ENCODE results near the gene S100A3.

The S100A3 gene

GRCh38 chr1:153571706-153572105, 22.6 kb upstream of the S100A3 start:
- Histone ChIP-seq H3K36me3 (ENCODE audit: control insufficient read depth in 5 of 5, insufficient read depth in 5 of 5, low read length in 5 of 5) (no peaks in the 10 kb centered on the region), H3K9ac (ENCODE audit: low read length in 5 of 5) (no peak overlapping the region), H3K9me3 (ENCODE audit: control insufficient read depth in 5 of 5, low read length in 5 of 5) (no peaks in the 10 kb centered on the region), H3K27ac (ENCODE audit: low read depth, low read length) (peak overlapping the region; percentile 75), H3K4me3 (ENCODE audit: low read depth in 1 of 5, low read length in 5 of 5) (no peak overlapping the region), H3K27me3 (ENCODE audit: control insufficient read depth in 5 of 5, insufficient read depth in 4 of 5, low read length in 5 of 5) (no peaks in the 10 kb centered on the region), H3K4me1 (ENCODE audit: control insufficient read depth in 5 of 5, insufficient read depth in 5 of 5, low read length in 5 of 5) (peaks cover 9 to 35% (median 29%) of the 10 kb centered on the region in 5 donors)

- Histone ChIP-seq H3K4me3 (ENCODE audit: low read depth in 1 of 5, low read length in 5 of 5) (no peak overlapping the region), H3K27ac (ENCODE audit: low read depth, low read length) (no peak overlapping the region), H3K36me3 (ENCODE audit: control insufficient read depth in 5 of 5, insufficient read depth in 5 of 5, low read length in 5 of 5) (no peaks in the 10 kb centered on the region), H3K9me3 (ENCODE audit: control insufficient read depth in 5 of 5, low read length in 5 of 5) (no peaks in the 10 kb centered on the region), H3K27me3 (ENCODE audit: control insufficient read depth in 5 of 5, insufficient read depth in 4 of 5, low read length in 5 of 5) (no peaks in the 10 kb centered on the region), H3K4me1 (ENCODE audit: control insufficient read depth in 5 of 5, insufficient read depth in 5 of 5, low read length in 5 of 5) (peaks cover 14 to 43% (median 37%) of the 10 kb centered on the region in 5 donors), H3K9ac (ENCODE audit: low read length in 5 of 5) (no peak overlapping the region)
Measured at GRCh38 chr1:153570874-153571273, 21.8 kb upstream of the S100A3 start.

- Histone ChIP-seq H3K9ac (ENCODE audit: low read length in 5 of 5) (no peak overlapping the region), H3K4me1 (ENCODE audit: control insufficient read depth in 5 of 5, insufficient read depth in 5 of 5, low read length in 5 of 5) (peaks cover 16 to 50% (median 43%) of the 10 kb centered on the region in 5 donors), H3K36me3 (ENCODE audit: control insufficient read depth in 5 of 5, insufficient read depth in 5 of 5, low read length in 5 of 5) (no peaks in the 10 kb centered on the region), H3K9me3 (ENCODE audit: control insufficient read depth in 5 of 5, low read length in 5 of 5) (no peaks in the 10 kb centered on the region), H3K27ac (ENCODE audit: low read depth, low read length) (no peak overlapping the region), H3K4me3 (ENCODE audit: low read depth in 1 of 5, low read length in 5 of 5) (no peak overlapping the region), H3K27me3 (ENCODE audit: control insufficient read depth in 5 of 5, insufficient read depth in 4 of 5, low read length in 5 of 5) (no peaks in the 10 kb centered on the region)
Measured at GRCh38 chr1:153569465-153569864, 20.4 kb upstream of the S100A3 start.

GRCh38 chr1:153568367-153569099, 19.5 kb upstream of the S100A3 start:
- H3K4me3 ChIP-seq (ENCODE audit: low read depth in 1 of 5, low read length in 5 of 5), result peak overlapping the region; percentile 51 to 74 (median 53)
- H3K27me3 ChIP-seq (ENCODE audit: control insufficient read depth in 5 of 5, insufficient read depth in 4 of 5, low read length in 5 of 5), result no peaks in the 10 kb centered on the region
- peaks cover 16 to 50% (median 46%) of the 10 kb centered on the region in 5 donors for H3K4me1 ChIP-seq (ENCODE audit: control insufficient read depth in 5 of 5, insufficient read depth in 5 of 5, low read length in 5 of 5)
- no peaks in the 10 kb centered on the region for H3K9me3 ChIP-seq (ENCODE audit: control insufficient read depth in 5 of 5, low read length in 5 of 5)
- H3K36me3 ChIP-seq (ENCODE audit: control insufficient read depth in 5 of 5, insufficient read depth in 5 of 5, low read length in 5 of 5), result no peaks in the 10 kb centered on the region
- peak overlapping the region in 4 of 5 donors; percentile 15 to 68 (median 60) for H3K9ac ChIP-seq (ENCODE audit: low read length in 5 of 5)
- H3K27ac ChIP-seq (ENCODE audit: low read depth, low read length), result peak overlapping the region; percentile 48

- peak overlapping the region; percentile 48 for H3K27ac ChIP-seq (ENCODE audit: low read depth, low read length)
- H3K36me3 ChIP-seq (ENCODE audit: control insufficient read depth in 5 of 5, insufficient read depth in 5 of 5, low read length in 5 of 5), result no peaks in the 10 kb centered on the region
- no peaks in the 10 kb centered on the region for H3K27me3 ChIP-seq (ENCODE audit: control insufficient read depth in 5 of 5, insufficient read depth in 4 of 5, low read length in 5 of 5)
- H3K9ac ChIP-seq (ENCODE audit: low read length in 5 of 5), result peak overlapping the region in 4 of 5 donors; percentile 53 to 68 (median 63)
- H3K4me3 ChIP-seq (ENCODE audit: low read depth in 1 of 5, low read length in 5 of 5), result peak overlapping the region; percentile 33 to 74 (median 53)
- peaks cover 16 to 44% (median 39%) of the 10 kb centered on the region in 5 donors for H3K4me1 ChIP-seq (ENCODE audit: control insufficient read depth in 5 of 5, insufficient read depth in 5 of 5, low read length in 5 of 5)
- no peaks in the 10 kb centered on the region for H3K9me3 ChIP-seq (ENCODE audit: control insufficient read depth in 5 of 5, low read length in 5 of 5)
Measured at GRCh38 chr1:153567621-153568366, 18.7 kb upstream of the S100A3 start.

GRCh38 chr1:153566414-153567371, 17.6 kb upstream of the S100A3 start:
- H3K36me3 ChIP-seq (ENCODE audit: control insufficient read depth in 5 of 5, insufficient read depth in 5 of 5, low read length in 5 of 5), result no peaks in the 10 kb centered on the region
- H3K9ac ChIP-seq (ENCODE audit: low read length in 5 of 5), result peak overlapping the region in 4 of 5 donors; percentile 8 to 68 (median 64)
- H3K27ac ChIP-seq (ENCODE audit: low read depth, low read length), result peak overlapping the region; percentile 92
- H3K4me1 ChIP-seq (ENCODE audit: control insufficient read depth in 5 of 5, insufficient read depth in 5 of 5, low read length in 5 of 5), result peaks cover 11 to 43% (median 34%) of the 10 kb centered on the region in 5 donors
- peak overlapping the region in 1 of 5 donors; percentile 30 for H3K4me3 ChIP-seq (ENCODE audit: low read depth in 1 of 5, low read length in 5 of 5)
- H3K9me3 ChIP-seq (ENCODE audit: control insufficient read depth in 5 of 5, low read length in 5 of 5), result no peaks in the 10 kb centered on the region
- H3K27me3 ChIP-seq (ENCODE audit: control insufficient read depth in 5 of 5, insufficient read depth in 4 of 5, low read length in 5 of 5), result no peaks in the 10 kb centered on the region

- H3K4me1 ChIP-seq (ENCODE audit: control insufficient read depth in 5 of 5, insufficient read depth in 5 of 5, low read length in 5 of 5), result peaks cover 11 to 43% (median 34%) of the 10 kb centered on the region in 5 donors
- no peaks in the 10 kb centered on the region for H3K9me3 ChIP-seq (ENCODE audit: control insufficient read depth in 5 of 5, low read length in 5 of 5)
- no peaks in the 10 kb centered on the region for H3K36me3 ChIP-seq (ENCODE audit: control insufficient read depth in 5 of 5, insufficient read depth in 5 of 5, low read length in 5 of 5)
- H3K27me3 ChIP-seq (ENCODE audit: control insufficient read depth in 5 of 5, insufficient read depth in 4 of 5, low read length in 5 of 5), result no peaks in the 10 kb centered on the region
- peak within 1 kb of the TSS in 2 of 5 donors; percentile 4 to 30 for H3K4me3 ChIP-seq (ENCODE audit: low read depth in 1 of 5, low read length in 5 of 5)
- peak within 1 kb of the TSS; percentile 31 to 68 (median 61) for H3K9ac ChIP-seq (ENCODE audit: low read length in 5 of 5)
- peak within 1 kb of the TSS; percentile 92 for H3K27ac ChIP-seq (ENCODE audit: low read depth, low read length)
Measured at GRCh38 chr1:153565529-153566374, 16.7 kb upstream of the S100A3 start, which contains the start of gene S100A2. S100A2 (minus strand) TSS chr1:153565844; CDS start chr1:153563877, 1,967 bp downstream.

GRCh38 chr1:153563991-153564390, 14.9 kb upstream of the S100A3 start:
- H3K27me3 ChIP-seq (ENCODE audit: control insufficient read depth in 5 of 5, insufficient read depth in 4 of 5, low read length in 5 of 5), result no peaks in the 10 kb centered on the region
- H3K36me3 ChIP-seq (ENCODE audit: control insufficient read depth in 5 of 5, insufficient read depth in 5 of 5, low read length in 5 of 5), result no peaks in the 10 kb centered on the region
- no peak overlapping the region for H3K9ac ChIP-seq (ENCODE audit: low read length in 5 of 5)
- H3K4me3 ChIP-seq (ENCODE audit: low read depth in 1 of 5, low read length in 5 of 5), result no peak overlapping the region
- peaks cover 11 to 42% (median 34%) of the 10 kb centered on the region in 5 donors for H3K4me1 ChIP-seq (ENCODE audit: control insufficient read depth in 5 of 5, insufficient read depth in 5 of 5, low read length in 5 of 5)
- no peak overlapping the region for H3K27ac ChIP-seq (ENCODE audit: low read depth, low read length)
- no peaks in the 10 kb centered on the region for H3K9me3 ChIP-seq (ENCODE audit: control insufficient read depth in 5 of 5, low read length in 5 of 5)

- H3K27me3 ChIP-seq (ENCODE audit: control insufficient read depth in 5 of 5, insufficient read depth in 4 of 5, low read length in 5 of 5), result no peaks in the 10 kb centered on the region
- no peak overlapping the region for H3K27ac ChIP-seq (ENCODE audit: low read depth, low read length)
- peaks cover 11 to 37% (median 30%) of the 10 kb centered on the region in 5 donors for H3K4me1 ChIP-seq (ENCODE audit: control insufficient read depth in 5 of 5, insufficient read depth in 5 of 5, low read length in 5 of 5)
- no peak overlapping the region for H3K9ac ChIP-seq (ENCODE audit: low read length in 5 of 5)
- H3K36me3 ChIP-seq (ENCODE audit: control insufficient read depth in 5 of 5, insufficient read depth in 5 of 5, low read length in 5 of 5), result no peaks in the 10 kb centered on the region
- H3K4me3 ChIP-seq (ENCODE audit: low read depth in 1 of 5, low read length in 5 of 5), result no peak overlapping the region
- no peaks in the 10 kb centered on the region for H3K9me3 ChIP-seq (ENCODE audit: control insufficient read depth in 5 of 5, low read length in 5 of 5)
Measured at GRCh38 chr1:153563483-153563901, 14.4 kb upstream of the S100A3 start.

Measured in subcutaneous abdominal adipose tissue (tissue), 5 donors.